HCT116 (cell line): ENCODE results near the gene MPIG6B. TPM values are rescaled to one million over a fixed set of nuclear protein-coding genes. Genes with fewer than 3 reads are reported as not detected.

ENCODE experiments used
- ATAC-seq: fragments of 200-7000 bp; cut with Tn5 transposase; 2 replicates; pipeline ENCODE4 v1.9.1; 2020; ENCODE audit warnings: mild to moderate bottlenecking, moderate library complexity
- BruUV-seq: library from RNA; stranded (reverse); fragments of 400-500 nt; replicated peaks from 2 replicates; lab custom pipeline; 2021; lab: Mats Ljungman, UMichigan
- CTCF ChIA-PET: fragments of 300-600 bp; sonication (Branson Sonifier 250); formaldehyde crosslinking; loops from one replicate; lab custom pipeline; 2021; ENCODE audit warnings: antibody characterized with exemption; lab: Charles Lee
- POLR2A ChIA-PET: fragments of 300-600, 350-600 bp; sonication (Branson Sonifier 250); formaldehyde crosslinking; loops from one replicate; lab custom pipeline; 2021; ENCODE audit warnings: antibody characterized with exemption; lab: Charles Lee
- RAD21 ChIA-PET, 2 experiments: fragments of 300-600 bp; sonication (Branson Sonifier 250); formaldehyde crosslinking; loops; one replicate each; lab custom pipeline; 2023; ENCODE audit warnings: low total read pairs in 2 of 2; ENCODE audit not compliant: uncharacterized antibody in 2 of 2, unreplicated experiment in 2 of 2, low non-redundant PET in 1 of 2; lab: Charles Lee
- DNase-seq: peaks from one replicate; pipeline ENCODE4 v3.0.0-alpha.2; 2010; ENCODE audit warnings: low read depth, low spot score
- H2AFZ ChIP-seq: fragments of 200-600 bp; shearing (Covaris generic), sonication (generic); 2 replicates; pipeline ENCODE4 v1.6.1; 2017; ENCODE audit warnings: low read depth, mixed run types, mixed read lengths, antibody characterized with exemption, low read length; ENCODE audit not compliant: poor library complexity, severe bottlenecking
- H3K27ac ChIP-seq: 2 replicates; pipeline ENCODE4 v1.5.1; 2012; ENCODE audit warnings: low read depth, low read length
- H3K27me3 ChIP-seq: fragments of 200-600 bp; sonication (generic); 2 replicates; pipeline ENCODE4 v1.6.1; 2016; ENCODE audit warnings: mixed run types, low read length, mixed read lengths; ENCODE audit not compliant: insufficient read depth
- H3K36me3 ChIP-seq, 2 experiments: fragments of 200-500 bp in 1 of 2; fragments of 200-600 bp in 1 of 2; sonication (Bioruptor generic) in 1 of 2; sonication (generic) in 1 of 2; 2 replicates each; pipeline versions ENCODE4 v1.5.1 to v1.6.1; 2014 to 2016; ENCODE audit warnings: low read length in 2 of 2, inconsistent platforms in 1 of 2, mixed read lengths in 1 of 2, mixed run types in 1 of 2; ENCODE audit not compliant: insufficient read depth in 2 of 2, control insufficient read depth in 1 of 2
- H3K4me1 ChIP-seq, 2 experiments: fragments of 200-600 bp in 1 of 2; sonication (generic) in 1 of 2; 2 replicates each; pipeline versions ENCODE4 v1.5.1 to v1.6.1; 2012 to 2017; ENCODE audit warnings: low read length in 2 of 2, inconsistent platforms in 1 of 2, mild to moderate bottlenecking in 1 of 2, mixed read lengths in 1 of 2, mixed run types in 1 of 2, moderate library complexity in 1 of 2; ENCODE audit not compliant: insufficient read depth in 2 of 2, control insufficient read depth in 1 of 2
- H3K4me2 ChIP-seq: fragments of 200-600 bp; sonication (generic); 2 replicates; pipeline ENCODE4 v1.6.1; 2017; ENCODE audit warnings: mixed run types, low read length, mixed read lengths
- H3K4me3 ChIP-seq, 2 experiments: fragments of 200-600 bp in 1 of 2; sonication (generic) in 1 of 2; replicated peaks in 1 of 2; 2 replicates each; pipeline ENCODE4 v1.5.1; 2011 to 2016; ENCODE audit warnings: low read length in 2 of 2, control low read depth in 1 of 2, low read depth in 1 of 2, mild to moderate bottlenecking in 1 of 2, mixed read lengths in 1 of 2, mixed run types in 1 of 2
- H3K79me2 ChIP-seq: fragments of 200-600 bp; sonication (generic); 2 replicates; pipeline ENCODE4 v1.6.1; 2017; ENCODE audit warnings: mild to moderate bottlenecking, mixed run types, low read length, moderate library complexity, mixed read lengths; ENCODE audit not compliant: insufficient read depth
- H3K9ac ChIP-seq: fragments of 200-600 bp; sonication (generic); 2 replicates; pipeline ENCODE4 v1.6.1; 2016; ENCODE audit warnings: low read length, mixed read lengths
- H3K9me2 ChIP-seq: fragments of 200-600 bp; sonication (generic), shearing (Covaris generic); 2 replicates; pipeline ENCODE4 v1.6.1; 2017; ENCODE audit warnings: mixed run types, mild to moderate bottlenecking, moderate library complexity; ENCODE audit not compliant: insufficient read depth
- H3K9me3 ChIP-seq, 2 experiments: fragments of 200-500 bp in 1 of 2; fragments of 200-600 bp in 1 of 2; sonication (Bioruptor generic) in 1 of 2; sonication (generic) in 1 of 2; 2 replicates each; pipeline ENCODE4 v1.6.1; 2014 to 2017; ENCODE audit warnings: low read length in 2 of 2, mixed read lengths in 2 of 2, inconsistent platforms in 1 of 2, low read depth in 1 of 2, mild to moderate bottlenecking in 1 of 2, mixed run types in 1 of 2, moderate library complexity in 1 of 2; ENCODE audit not compliant: control insufficient read depth in 1 of 2, insufficient read depth in 1 of 2
- H4K20me1 ChIP-seq: fragments of 200-600 bp; sonication (generic), shearing (Covaris generic); 2 replicates; pipeline ENCODE4 v1.6.1; 2017; ENCODE audit warnings: mixed run types, mild to moderate bottlenecking, moderate library complexity; ENCODE audit not compliant: insufficient read depth
- CBX3 ChIP-seq: IDR thresholded peaks from 2 replicates; pipeline ENCODE4 v1.6.1; 2012; ENCODE audit warnings: low read depth
- EGR1 ChIP-seq: IDR thresholded peaks from 2 replicates; pipeline ENCODE4 v1.6.1; 2012; ENCODE audit warnings: low read depth
- ELF1 ChIP-seq: IDR thresholded peaks from 2 replicates; pipeline ENCODE4 v1.6.1; 2012; ENCODE audit warnings: low read depth, borderline replicate concordance
- EZH2 ChIP-seq: fragments of 200-600 bp; sonication (generic); IDR thresholded peaks from 2 replicates; pipeline ENCODE4 v1.6.1; 2017; ENCODE audit warnings: antibody characterized with exemption, mixed run types
- EZH2phosphoT487 ChIP-seq: fragments of 200-600 bp; IDR thresholded peaks from 2 replicates; pipeline ENCODE4 v1.6.1; 2018; ENCODE audit warnings: antibody characterized with exemption, borderline replicate concordance
- FOSL1 ChIP-seq: IDR thresholded peaks from 2 replicates; pipeline ENCODE4 v1.6.1; 2012; ENCODE audit warnings: low read depth
- JUND ChIP-seq: IDR thresholded peaks from 2 replicates; pipeline ENCODE4 v1.6.1; 2012
- POLR2A ChIP-seq: IDR thresholded peaks from 2 replicates; pipeline ENCODE4 v1.7.0; 2011; ENCODE audit warnings: borderline replicate concordance; ENCODE audit not compliant: insufficient read depth, insufficient read length; ENCODE audit errors: extremely low read depth
- POLR2AphosphoS5 ChIP-seq: IDR thresholded peaks from 2 replicates; pipeline ENCODE4 v1.6.1; 2011; ENCODE audit warnings: mild to moderate bottlenecking, low read depth, low read length, moderate library complexity
- RAD21 ChIP-seq: IDR thresholded peaks from 2 replicates; pipeline ENCODE4 v1.6.1; 2012; ENCODE audit warnings: low read depth, mild to moderate bottlenecking
- SRF ChIP-seq: IDR thresholded peaks from 2 replicates; pipeline ENCODE4 v1.6.1; 2012; ENCODE audit warnings: low read depth
- TCF7L2 ChIP-seq: IDR thresholded peaks from 2 replicates; pipeline ENCODE4 v1.7.0; 2011; ENCODE audit warnings: borderline replicate concordance, inconsistent platforms; ENCODE audit not compliant: insufficient read depth, insufficient read length; ENCODE audit errors: extremely low read depth
- YY1 ChIP-seq: IDR thresholded peaks from 2 replicates; pipeline ENCODE4 v1.6.1; 2011; ENCODE audit warnings: low read length, low read depth, moderate library complexity, mild to moderate bottlenecking; ENCODE audit not compliant: insufficient replicate concordance; ENCODE audit errors: extremely low read depth
- ZFX ChIP-seq: fragments of 450-650 bp; IDR thresholded peaks from 2 replicates; pipeline ENCODE4 v1.6.1; 2017
- intact Hi-C: fragments of 100-400 bp; cut with micrococcal nuclease; formaldehyde crosslinking; loops from 2 replicates; pipeline ENCODE4 v1.10.0; 2022
- total RNA-seq: library from RNA; stranded (reverse); gene quantifications from one replicate; pipeline ENCODE4 v1.2.1, GENCODE V29; 2021; ENCODE audit not compliant: unreplicated experiment
- TF ChIP-seq, protein P1 (sequence below): IDR thresholded peaks from 2 replicates; pipeline ENCODE4 v1.6.1; 2012; ENCODE audit warnings: low read depth
- TF ChIP-seq, protein P2 (sequence below): IDR thresholded peaks from 2 replicates; pipeline ENCODE4 v1.6.1; 2011; ENCODE audit warnings: mild to moderate bottlenecking, low read length, moderate library complexity; ENCODE audit not compliant: insufficient replicate concordance; ENCODE audit errors: extremely low read depth
- TF ChIP-seq, protein P3 (sequence below), 3 experiments: fragments of 200-600 bp in 1 of 3; sonication (generic) in 1 of 3; IDR thresholded peaks in 2 of 3; conservative IDR thresholded peaks in 1 of 3; 2 replicates each; pipeline ENCODE4 v1.5.1; 2012 to 2017; ENCODE audit warnings: low read depth in 2 of 3, low read length in 2 of 3, antibody characterized with exemption in 1 of 3, borderline replicate concordance in 1 of 3, control low read depth in 1 of 3, mild to moderate bottlenecking in 1 of 3, mixed read lengths in 1 of 3, mixed run types in 1 of 3, moderate library complexity in 1 of 3; ENCODE audit not compliant: insufficient read depth in 1 of 3
- TF ChIP-seq, protein P4 (sequence below): IDR thresholded peaks from 2 replicates; pipeline ENCODE4 v1.6.1; 2012

The MPIG6B gene
- total RNA-seq, 1 experiment from 2014 or later: 0.42 TPM

DNA sequence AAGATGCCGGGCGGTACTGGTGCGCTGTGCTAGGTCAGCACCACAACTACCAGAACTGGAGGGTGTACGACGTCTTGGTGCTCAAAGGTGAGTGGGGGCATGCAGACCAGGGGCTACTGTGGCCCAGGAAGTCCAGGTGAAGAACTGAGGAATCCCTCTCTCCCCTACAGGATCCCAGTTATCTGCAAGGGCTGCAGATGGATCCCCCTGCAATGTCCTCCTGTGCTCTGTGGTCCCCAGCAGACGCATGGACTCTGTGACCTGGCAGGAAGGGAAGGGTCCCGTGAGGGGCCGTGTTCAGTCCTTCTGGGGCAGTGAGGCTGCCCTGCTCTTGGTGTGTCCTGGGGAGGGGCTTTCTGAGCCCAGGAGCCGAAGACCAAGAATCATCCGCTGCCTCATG, 15.5 kb upstream of the MPIG6B start:
- H3K27ac ChIP-seq: no peak overlapping the region
- ChIA-PET RAD21 (no interaction called here), CTCF (no interaction called here), POLR2A (no interaction called here)
- no TSS peak for BruUV-seq
- no peak for ATAC-seq
- H3K4me2 ChIP-seq: no peak overlapping the region
- no peak for DNase-seq
- H4K20me1 ChIP-seq: no peaks in the 10 kb centered on the region
- no peaks in the 10 kb centered on the region for H3K9me2 ChIP-seq
- no peak for TF ChIP-seq ZFX
- TF ChIP-seq, protein P1, sequence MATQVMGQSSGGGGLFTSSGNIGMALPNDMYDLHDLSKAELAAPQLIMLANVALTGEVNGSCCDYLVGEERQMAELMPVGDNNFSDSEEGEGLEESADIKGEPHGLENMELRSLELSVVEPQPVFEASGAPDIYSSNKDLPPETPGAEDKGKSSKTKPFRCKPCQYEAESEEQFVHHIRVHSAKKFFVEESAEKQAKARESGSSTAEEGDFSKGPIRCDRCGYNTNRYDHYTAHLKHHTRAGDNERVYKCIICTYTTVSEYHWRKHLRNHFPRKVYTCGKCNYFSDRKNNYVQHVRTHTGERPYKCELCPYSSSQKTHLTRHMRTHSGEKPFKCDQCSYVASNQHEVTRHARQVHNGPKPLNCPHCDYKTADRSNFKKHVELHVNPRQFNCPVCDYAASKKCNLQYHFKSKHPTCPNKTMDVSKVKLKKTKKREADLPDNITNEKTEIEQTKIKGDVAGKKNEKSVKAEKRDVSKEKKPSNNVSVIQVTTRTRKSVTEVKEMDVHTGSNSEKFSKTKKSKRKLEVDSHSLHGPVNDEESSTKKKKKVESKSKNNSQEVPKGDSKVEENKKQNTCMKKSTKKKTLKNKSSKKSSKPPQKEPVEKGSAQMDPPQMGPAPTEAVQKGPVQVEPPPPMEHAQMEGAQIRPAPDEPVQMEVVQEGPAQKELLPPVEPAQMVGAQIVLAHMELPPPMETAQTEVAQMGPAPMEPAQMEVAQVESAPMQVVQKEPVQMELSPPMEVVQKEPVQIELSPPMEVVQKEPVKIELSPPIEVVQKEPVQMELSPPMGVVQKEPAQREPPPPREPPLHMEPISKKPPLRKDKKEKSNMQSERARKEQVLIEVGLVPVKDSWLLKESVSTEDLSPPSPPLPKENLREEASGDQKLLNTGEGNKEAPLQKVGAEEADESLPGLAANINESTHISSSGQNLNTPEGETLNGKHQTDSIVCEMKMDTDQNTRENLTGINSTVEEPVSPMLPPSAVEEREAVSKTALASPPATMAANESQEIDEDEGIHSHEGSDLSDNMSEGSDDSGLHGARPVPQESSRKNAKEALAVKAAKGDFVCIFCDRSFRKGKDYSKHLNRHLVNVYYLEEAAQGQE: no peak
- no peak for TF ChIP-seq JUND
- no peak for TF ChIP-seq YY1
- TF ChIP-seq POLR2AphosphoS5: no peak
- no peak for TF ChIP-seq EZH2
- TF ChIP-seq TCF7L2: no peak
- no peak for TF ChIP-seq ELF1
- TF ChIP-seq, protein P2, sequence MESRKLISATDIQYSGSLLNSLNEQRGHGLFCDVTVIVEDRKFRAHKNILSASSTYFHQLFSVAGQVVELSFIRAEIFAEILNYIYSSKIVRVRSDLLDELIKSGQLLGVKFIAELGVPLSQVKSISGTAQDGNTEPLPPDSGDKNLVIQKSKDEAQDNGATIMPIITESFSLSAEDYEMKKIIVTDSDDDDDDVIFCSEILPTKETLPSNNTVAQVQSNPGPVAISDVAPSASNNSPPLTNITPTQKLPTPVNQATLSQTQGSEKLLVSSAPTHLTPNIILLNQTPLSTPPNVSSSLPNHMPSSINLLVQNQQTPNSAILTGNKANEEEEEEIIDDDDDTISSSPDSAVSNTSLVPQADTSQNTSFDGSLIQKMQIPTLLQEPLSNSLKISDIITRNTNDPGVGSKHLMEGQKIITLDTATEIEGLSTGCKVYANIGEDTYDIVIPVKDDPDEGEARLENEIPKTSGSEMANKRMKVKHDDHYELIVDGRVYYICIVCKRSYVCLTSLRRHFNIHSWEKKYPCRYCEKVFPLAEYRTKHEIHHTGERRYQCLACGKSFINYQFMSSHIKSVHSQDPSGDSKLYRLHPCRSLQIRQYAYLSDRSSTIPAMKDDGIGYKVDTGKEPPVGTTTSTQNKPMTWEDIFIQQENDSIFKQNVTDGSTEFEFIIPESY: no peak
- no peak for TF ChIP-seq POLR2A
- TF ChIP-seq, protein P3, sequence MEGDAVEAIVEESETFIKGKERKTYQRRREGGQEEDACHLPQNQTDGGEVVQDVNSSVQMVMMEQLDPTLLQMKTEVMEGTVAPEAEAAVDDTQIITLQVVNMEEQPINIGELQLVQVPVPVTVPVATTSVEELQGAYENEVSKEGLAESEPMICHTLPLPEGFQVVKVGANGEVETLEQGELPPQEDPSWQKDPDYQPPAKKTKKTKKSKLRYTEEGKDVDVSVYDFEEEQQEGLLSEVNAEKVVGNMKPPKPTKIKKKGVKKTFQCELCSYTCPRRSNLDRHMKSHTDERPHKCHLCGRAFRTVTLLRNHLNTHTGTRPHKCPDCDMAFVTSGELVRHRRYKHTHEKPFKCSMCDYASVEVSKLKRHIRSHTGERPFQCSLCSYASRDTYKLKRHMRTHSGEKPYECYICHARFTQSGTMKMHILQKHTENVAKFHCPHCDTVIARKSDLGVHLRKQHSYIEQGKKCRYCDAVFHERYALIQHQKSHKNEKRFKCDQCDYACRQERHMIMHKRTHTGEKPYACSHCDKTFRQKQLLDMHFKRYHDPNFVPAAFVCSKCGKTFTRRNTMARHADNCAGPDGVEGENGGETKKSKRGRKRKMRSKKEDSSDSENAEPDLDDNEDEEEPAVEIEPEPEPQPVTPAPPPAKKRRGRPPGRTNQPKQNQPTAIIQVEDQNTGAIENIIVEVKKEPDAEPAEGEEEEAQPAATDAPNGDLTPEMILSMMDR (IDR thresholded peaks at IDR 0.05 in 2 of 3, conservative IDR thresholded peaks at IDR 0.05 in 1 of 3; ENCODE audit: borderline replicate concordance in 1 of 3, insufficient read depth in 1 of 3, low read depth in 2 of 3, low read length in 2 of 3): no peak
- TF ChIP-seq, protein P4, sequence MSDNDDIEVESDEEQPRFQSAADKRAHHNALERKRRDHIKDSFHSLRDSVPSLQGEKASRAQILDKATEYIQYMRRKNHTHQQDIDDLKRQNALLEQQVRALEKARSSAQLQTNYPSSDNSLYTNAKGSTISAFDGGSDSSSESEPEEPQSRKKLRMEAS: no peak
- TF ChIP-seq FOSL1: no peak
- TF ChIP-seq CBX3: no peak
- no peak for TF ChIP-seq EGR1
- TF ChIP-seq SRF: no peak
- no peak for TF ChIP-seq EZH2phosphoT487
- no peak for TF ChIP-seq RAD21
- no peaks in the 10 kb centered on the region for H3K9me3 ChIP-seq
- no peak overlapping the region for H2AFZ ChIP-seq
- no peak overlapping the region for H3K9ac ChIP-seq
- H3K4me3 ChIP-seq: no peak overlapping the region
- H3K4me1 ChIP-seq: peaks cover 6 to 20% of the 10 kb centered on the region in 2 experiments; a peak in 3 of 4 replicates
- H3K79me2 ChIP-seq: peaks cover under 1% of the 10 kb centered on the region; the same call in 1 of the 2 replicates
- no peaks in the 10 kb centered on the region for H3K36me3 ChIP-seq
- intact Hi-C loops: no loop called here
- H3K27me3 ChIP-seq: no peaks in the 10 kb centered on the region
